Activated CD4-positive, CD25-positive, alpha-beta regulatory T cell treated with anti-CD3 and anti-CD28 coated beads, Interleukin-2, amount 50 U/mL, for 16 hours (primary cell): ENCODE data around the gene FGF12.

Source experiments
- DNase-seq: peaks from one replicate; pipeline ENCODE4 v3.0.0-alpha.2; 2020; ENCODE audit warnings: low read depth, low spot score

FGF12 gene

DNA sequence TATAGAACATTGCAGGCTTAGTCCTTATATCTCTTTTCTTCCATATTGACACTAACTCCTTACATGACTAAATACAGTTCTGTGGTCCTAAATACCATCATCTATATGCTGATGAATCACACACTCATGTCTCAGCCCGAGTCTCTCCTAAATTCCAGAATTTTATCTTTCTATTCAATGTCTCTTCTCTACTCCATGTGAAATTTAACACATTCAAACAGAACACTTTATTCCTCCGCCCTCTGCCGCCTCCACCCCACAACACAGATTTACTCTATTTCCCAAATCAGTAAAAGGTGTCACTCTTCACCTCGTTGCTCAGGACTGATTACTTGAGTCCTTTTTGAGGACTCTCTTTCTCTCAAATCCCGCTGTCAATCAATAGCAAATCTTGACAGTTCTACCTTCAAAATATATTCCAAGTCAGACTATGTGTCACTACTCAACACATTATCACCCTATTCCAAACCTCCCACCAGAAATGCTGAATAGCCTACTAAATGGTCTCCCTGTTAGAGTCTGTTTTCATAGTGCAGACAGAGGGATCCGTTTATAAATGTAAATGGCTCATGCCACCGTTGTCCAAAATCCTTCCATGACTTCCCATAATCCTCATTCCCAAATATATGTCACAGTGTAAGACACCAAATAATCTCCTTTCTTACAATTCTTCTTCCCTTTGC lies 230.3 kb downstream of the FGF12 start:
- DNase-seq: no peak

DNA sequence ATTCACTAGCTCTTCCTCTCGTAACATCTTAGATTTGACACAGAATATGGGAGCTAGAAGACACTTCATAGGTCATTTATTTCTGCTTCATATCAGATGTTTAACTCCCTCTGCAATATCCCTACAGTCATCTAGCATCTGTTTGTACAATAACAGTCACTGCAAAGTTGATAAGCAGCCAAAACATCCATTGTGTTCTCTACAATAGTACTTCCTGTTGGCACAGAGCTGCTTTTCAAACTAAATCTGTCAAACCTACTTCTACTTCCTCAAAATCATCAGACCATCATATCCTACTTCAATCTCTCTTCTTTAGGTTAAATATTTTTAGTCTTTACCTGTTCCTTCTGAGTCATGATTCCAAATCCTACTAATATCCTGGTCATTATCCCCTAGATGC lies 233.2 kb downstream of the FGF12 start:
- no peak for DNase-seq

- DNase-seq: no peak
Measured at GRCh38 chr3:192490720-192491119, 236.6 kb downstream of the FGF12 start.

- no peak for DNase-seq
Measured at GRCh38 chr3:192489579-192489978, 237.8 kb downstream of the FGF12 start.

DNA sequence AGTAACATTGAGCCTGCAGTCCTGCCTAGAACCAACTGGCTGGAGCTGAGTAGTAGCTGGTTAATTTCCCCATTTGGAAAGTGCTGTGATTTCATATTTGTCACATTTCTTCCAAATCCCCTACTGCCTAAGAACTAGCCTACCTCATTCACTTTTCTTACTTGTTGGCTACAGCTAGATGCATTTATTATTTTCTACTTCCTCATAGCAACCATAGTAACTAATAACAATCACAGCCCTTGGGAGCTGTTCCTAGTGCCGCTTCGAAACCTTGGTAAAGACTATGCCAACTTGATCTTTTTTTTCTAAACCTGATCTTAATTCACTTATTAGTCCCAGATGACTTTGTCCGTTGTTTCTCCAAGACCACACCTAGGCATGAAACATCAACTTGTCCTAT lies 240.3 kb downstream of the FGF12 start:
- DNase-seq: no peak

DNA sequence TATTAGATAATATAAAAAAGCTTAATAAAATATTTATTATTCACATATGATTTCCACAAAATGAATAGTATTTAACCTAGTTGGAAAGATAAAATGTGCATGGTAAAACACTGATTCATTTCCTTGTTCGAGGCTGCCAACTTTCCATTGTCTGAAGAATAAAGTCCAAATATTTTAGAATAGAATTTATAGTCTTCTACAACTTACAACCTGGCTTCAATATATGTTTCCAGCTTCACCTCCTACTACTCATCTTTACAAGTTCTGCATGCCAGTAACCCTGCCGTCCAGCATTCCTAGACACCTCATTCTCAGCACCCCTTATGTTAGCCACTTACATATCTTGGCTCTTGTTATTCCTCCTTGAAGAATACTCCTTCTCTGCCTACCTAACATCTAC lies 244.5 kb downstream of the FGF12 start:
- DNase-seq: no peak

DNA sequence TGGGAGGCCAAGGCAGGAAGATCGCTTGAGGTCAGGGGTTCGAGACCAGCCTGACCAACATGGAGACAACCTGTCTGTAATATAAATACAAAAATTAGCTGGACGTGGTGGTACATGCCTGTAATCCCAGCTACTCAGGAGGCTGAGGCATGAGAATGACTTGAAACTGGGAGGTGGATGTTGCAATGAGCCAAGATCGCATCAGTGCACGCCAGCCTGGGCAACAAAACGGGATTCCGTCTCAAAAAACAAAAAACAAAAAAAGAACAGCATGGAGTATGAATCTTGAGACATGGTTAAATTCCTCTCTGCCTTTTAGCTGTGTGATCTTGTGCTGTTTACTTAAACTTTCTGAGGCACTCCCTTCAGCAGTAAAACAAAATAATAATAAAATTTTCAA lies 244.9 kb downstream of the FGF12 start:
- DNase-seq: no peak

DNA sequence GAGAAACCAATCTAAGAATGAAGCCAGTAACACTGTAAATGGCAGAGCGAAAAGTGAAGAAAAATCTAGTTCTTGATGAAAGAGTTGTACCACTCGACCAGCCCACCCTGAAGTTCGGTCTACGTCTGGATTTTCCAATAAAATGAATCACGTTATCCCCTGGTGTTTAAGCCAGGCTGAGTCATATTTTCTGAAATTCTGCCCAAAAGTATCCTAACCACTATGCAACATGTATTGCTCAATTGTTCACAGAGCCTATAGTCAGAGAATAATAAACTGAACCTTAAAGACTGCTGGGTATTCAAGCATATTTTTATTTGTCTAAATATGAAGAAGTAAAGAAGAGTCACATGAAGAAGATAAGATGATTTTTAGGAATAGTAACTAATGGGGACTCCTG lies 245.7 kb downstream of the FGF12 start:
- no peak for DNase-seq

DNA sequence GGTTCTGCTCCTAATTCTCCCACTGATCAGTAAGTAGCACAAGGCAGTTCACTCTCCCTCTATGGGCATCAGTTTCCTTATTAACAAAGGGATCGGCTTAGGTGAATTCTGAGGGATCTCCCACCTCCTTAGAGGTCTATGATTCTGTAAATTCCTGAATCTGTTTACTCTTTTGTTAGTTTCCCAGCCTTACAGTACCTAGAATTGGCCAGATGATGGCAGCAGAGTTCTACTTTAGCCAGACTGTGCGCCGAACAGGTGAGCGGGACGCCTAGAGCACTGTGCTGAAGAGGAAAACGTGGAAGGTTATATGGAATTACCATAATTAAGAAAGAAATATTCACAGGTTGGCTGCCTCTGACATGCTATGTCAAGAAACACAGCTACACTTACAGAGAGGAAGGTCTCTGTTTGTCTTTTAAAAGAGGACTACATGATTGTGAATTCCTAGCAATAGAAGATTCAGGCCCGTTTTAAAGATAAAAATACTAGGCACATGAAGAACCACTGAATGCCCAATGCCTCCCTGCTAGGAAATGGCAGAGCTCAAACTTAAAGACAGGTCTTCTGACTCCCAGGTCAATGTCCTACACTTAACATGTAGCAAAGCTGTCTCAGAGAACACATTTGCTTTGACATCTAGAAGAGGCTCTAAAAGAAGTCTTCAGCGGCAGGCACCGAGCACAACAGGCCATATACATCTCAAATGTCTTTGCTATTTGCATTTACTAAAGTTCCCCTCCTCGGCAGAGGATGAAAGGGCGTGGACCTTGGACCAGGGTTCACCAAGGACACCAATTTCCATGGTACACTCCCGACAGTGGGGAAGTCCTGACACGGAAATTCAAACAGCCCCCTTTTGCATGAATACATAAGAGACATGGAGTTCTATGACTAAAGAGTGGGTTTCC lies 259.9 kb downstream of the FGF12 start:
- DNase-seq: peak; percentile 10

DNA sequence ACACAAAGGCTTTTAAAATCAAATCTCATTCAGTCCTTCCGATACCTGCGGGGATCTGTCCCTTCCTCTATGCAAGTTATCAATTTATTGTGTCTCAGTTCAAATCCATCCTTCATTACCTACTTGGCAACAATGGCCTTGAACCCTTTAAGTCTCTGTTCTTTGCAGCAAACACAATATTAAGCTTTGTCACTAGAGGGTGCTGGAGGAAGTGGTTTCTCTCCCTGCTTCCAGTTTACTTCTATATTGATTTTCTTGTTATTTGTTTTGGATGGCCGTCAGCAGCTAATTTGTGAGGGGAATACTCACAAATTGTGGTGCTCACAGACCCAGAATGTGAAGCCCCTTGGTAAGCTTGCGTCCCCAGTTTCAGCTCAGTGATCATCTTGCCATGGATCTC lies 278.3 kb downstream of the FGF12 start:
- DNase-seq: no peak

DNA sequence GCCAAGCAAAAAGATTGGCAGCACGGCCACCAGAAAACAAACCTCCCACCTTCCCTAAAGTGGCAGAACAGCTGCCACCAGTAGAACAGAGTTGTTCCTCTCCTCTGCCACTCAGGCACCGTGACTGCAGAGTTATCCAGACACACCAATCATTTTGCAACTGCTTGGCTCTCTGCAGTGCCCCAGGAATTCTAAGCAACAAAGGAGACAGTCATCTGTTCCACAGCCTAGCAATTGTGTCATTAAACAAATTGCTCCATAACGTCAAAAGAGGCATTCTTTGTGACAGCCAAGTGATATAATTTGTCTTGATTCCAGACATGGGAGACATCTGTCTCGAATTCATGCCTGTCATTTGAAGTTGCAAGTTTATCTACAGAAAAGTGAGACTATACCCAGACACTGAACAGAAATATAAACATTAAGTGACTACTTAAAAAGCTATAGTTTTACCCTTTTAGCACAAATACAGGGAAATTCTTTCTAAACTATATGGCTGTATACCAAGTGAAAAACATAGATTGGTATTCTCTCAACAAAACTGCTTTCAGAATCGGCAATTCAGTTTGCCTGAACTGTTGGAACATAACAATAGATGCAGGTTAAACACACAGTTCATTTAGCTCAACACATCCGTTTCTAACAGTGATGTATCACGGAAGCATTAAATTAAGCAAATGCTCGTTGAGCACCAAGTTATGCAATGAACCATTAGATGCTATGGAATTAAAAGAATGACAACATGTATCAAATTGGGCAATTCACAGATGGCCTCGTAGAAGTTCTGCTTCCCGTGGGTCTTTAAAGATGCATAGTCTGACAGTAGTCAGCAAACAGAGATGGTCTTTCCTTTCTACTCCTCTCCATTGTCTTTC lies 281.3 kb downstream of the FGF12 start:
- no peak for DNase-seq

GRCh38 chr3:192444791-192445106 lies 282.6 kb downstream of the FGF12 start:
- no peak for DNase-seq

- no peak for DNase-seq
Measured at GRCh38 chr3:192444096-192444790, 283.1 kb downstream of the FGF12 start.

- no peak for DNase-seq
Measured at GRCh38 chr3:192435241-192435640, 292.1 kb downstream of the FGF12 start.

GRCh38 chr3:192434186-192434585 lies 293.2 kb downstream of the FGF12 start:
- DNase-seq: no peak

GRCh38 chr3:192433704-192434103 lies 293.6 kb downstream of the FGF12 start:
- no peak for DNase-seq

DNA sequence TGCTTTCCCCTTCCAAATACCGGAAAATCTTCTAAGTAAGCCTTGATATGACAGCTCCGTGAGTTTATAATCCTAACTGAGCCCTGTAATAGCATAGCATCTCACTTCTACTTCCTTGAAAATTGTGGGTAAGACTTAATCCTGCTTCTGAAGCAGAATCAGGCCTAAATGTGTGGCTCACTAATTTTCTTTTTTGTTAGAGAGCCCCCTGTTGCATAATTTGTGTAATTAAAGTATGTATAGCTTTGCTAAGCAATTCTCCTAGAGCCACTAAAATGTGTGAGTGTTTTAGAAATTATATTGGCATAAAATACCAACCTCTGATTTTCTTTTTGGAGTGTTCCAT lies 304.4 kb downstream of the FGF12 start:
- no peak for DNase-seq

DNA sequence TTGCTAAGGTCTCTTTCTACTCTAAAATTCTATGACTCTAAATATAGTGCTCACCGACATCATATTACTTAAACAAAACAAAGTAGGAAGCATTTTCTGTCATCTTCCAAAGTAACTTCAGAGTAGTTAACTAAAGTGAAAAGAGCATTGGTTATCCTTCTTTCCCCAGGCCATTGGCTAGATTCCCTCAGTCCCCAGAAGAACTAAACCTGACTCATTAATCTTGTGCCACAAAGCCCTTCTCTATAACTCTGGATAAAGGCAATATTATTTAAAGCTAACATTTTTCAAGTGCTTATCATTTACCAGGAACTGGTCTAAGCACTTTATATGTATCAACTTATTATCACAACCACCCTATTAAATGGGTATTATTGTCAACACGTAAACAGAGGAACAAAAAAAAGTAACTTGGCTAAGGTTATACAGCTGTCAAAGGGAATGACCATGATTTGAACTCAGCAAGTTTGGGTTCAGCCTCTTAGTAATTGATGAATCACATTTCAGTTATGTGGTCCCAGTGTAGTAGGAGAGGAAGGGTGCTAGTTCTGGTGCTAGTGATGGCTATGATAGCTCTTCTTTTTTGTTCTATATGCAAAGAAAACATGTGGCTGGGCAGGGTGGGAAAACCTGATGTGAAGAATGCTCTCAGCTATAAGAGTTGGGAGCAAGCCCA lies 304.9 kb downstream of the FGF12 start:
- DNase-seq: no peak

DNA sequence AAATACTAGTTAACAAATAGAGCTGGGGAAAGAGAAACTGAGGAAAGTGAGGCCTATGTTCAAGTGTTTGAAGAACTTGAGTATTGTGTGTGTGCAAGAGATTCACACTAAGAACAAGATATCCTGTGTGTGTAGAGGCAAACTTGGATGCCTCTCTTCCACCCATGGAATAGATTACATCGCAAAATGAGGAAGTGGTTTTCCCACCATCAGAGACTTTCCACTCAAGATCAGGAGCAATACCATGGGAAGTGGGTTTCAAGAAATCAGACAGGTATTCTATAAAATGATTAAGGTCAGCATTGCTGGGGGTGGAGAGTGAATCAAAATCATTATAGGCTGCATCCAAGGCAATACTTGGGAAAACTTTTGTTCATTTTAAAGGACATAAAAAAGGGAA lies 308.0 kb downstream of the FGF12 start:
- DNase-seq: no peak

GRCh38 chr3:192417559-192418055 lies 309.7 kb downstream of the FGF12 start:
- DNase-seq: no peak

DNA sequence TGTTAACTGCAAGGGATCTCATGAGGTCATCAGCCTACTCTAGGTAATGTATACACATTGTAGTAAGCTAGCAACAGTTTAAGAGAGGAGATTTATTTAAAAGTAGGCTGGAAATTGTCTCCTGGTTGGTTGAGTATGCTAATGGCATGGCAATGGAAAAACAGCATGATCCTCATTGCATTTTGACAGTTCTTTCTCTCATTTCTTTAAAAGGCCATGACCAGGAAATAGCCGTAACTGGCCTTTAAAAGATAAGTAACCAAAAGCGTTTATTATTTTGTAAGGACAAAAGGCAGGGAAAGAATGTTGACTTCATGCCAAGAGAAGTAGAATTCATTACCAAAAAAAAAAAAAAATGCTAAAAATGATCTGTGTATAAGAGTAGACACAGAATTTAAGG lies 310.3 kb downstream of the FGF12 start:
- no peak for DNase-seq
